Urothelium cell line (cell line): ENCODE measurements around the gene AIG1.

Experiments used
- DNase-seq: peaks from one replicate; pipeline ENCODE4 v3.0.0; 2011; ENCODE audit warnings: low spot score, mixed read lengths
- FAIRE-seq: peaks from 2 replicates; lab custom pipeline; 2011; peaks lifted over from hg19 to GRCh38; lab: Jason Lieb, UNC

The AIG1 gene

GRCh38 chr6:143092768-143093167, 32.1 kb downstream of the AIG1 start:
- no peak for FAIRE-seq

GRCh38 chr6:143093290-143093689, 32.6 kb downstream of the AIG1 start:
- DNase-seq (no peak), FAIRE-seq (no peak)

More at GRCh38 chr6:143092768-143093167, 32.1 kb downstream of the AIG1 start:
- no peak for DNase-seq

- no peak for DNase-seq
- no peak for FAIRE-seq
Observed at GRCh38 chr6:143096403-143096802, 35.7 kb downstream of the AIG1 start.

- FAIRE-seq = no peak
- no peak for DNase-seq
Observed at GRCh38 chr6:143097224-143097795, 36.6 kb downstream of the AIG1 start.

- DNase-seq (no peak), FAIRE-seq (no peak)
Observed at GRCh38 chr6:143098054-143098671, 37.5 kb downstream of the AIG1 start.

- no peak for FAIRE-seq
- DNase-seq = no peak
Observed at GRCh38 chr6:143099647-143100046, 39.0 kb downstream of the AIG1 start.

GRCh38 chr6:143100429-143100828, 39.7 kb downstream of the AIG1 start:
- FAIRE-seq (no peak), DNase-seq (no peak)

GRCh38 chr6:143103916-143104315, 43.2 kb downstream of the AIG1 start:
- DNase-seq (no peak), FAIRE-seq (no peak)

GRCh38 chr6:143107440-143107839, 46.8 kb downstream of the AIG1 start:
- no peak for DNase-seq
- FAIRE-seq = no peak

GRCh38 chr6:143107911-143108761, 47.4 kb downstream of the AIG1 start:
- no peak for DNase-seq
- FAIRE-seq = no peak

GRCh38 chr6:143109196-143109595, 48.5 kb downstream of the AIG1 start:
- FAIRE-seq (no peak), DNase-seq (no peak)

- no peak for FAIRE-seq
- DNase-seq = no peak
Observed at GRCh38 chr6:143110572-143110971, 49.9 kb downstream of the AIG1 start.

- DNase-seq (no peak), FAIRE-seq (no peak)
Observed at GRCh38 chr6:143110996-143111395, 50.3 kb downstream of the AIG1 start.

GRCh38 chr6:143111443-143111842, 50.8 kb downstream of the AIG1 start:
- no peak for FAIRE-seq
- DNase-seq = no peak

GRCh38 chr6:143112084-143112768, 51.5 kb downstream of the AIG1 start:
- FAIRE-seq (no peak), DNase-seq (no peak)

- no peak for FAIRE-seq
- DNase-seq = no peak
Observed at GRCh38 chr6:143112837-143113236, 52.1 kb downstream of the AIG1 start.

GRCh38 chr6:143115728-143116127, 55.0 kb downstream of the AIG1 start:
- FAIRE-seq (no peak), DNase-seq (no peak)

GRCh38 chr6:143117108-143117507, 56.4 kb downstream of the AIG1 start:
- no peak for FAIRE-seq
- no peak for DNase-seq

GRCh38 chr6:143119260-143119659, 58.6 kb downstream of the AIG1 start:
- FAIRE-seq = no peak
- DNase-seq = no peak

- FAIRE-seq (no peak), DNase-seq (no peak)
Observed at GRCh38 chr6:143123081-143123480, 62.4 kb downstream of the AIG1 start.

- no peak for DNase-seq
Observed at GRCh38 chr6:143123941-143124340, 63.3 kb downstream of the AIG1 start.

More at GRCh38 chr6:143123941-143124340, 63.3 kb downstream of the AIG1 start:
- FAIRE-seq = no peak
